Activated B cell treated with CpG ODN at 0.5 μM for 24 hours (primary cell): ENCODE measurements around the gene TBX3. TPM values are rescaled to one million over a fixed set of nuclear protein-coding genes. Genes with fewer than 3 reads are reported as not detected.

ENCODE experiments used
- ATAC-seq: fragments of 200-7000 bp; cut with Tn5 transposase; one replicate; pipeline ENCODE4 v1.10.0; 2021; ENCODE audit warnings: low read depth, mild to moderate bottlenecking, moderate library complexity
- CTCF ChIA-PET: fragments of 350-600 bp; sonication (Branson Sonifier 250); formaldehyde crosslinking; loops from one replicate; lab custom pipeline; 2021; ENCODE audit warnings: antibody characterized with exemption; lab: Charles Lee
- POLR2A ChIA-PET: fragments of 350-600 bp; sonication (Branson Sonifier 250); formaldehyde crosslinking; loops from one replicate; lab custom pipeline; 2021; ENCODE audit warnings: antibody characterized with exemption; lab: Charles Lee
- DNase-seq: peaks from one replicate; pipeline ENCODE4 v3.0.0; 2022
- H3K27ac Mint-ChIP-seq: one replicate; pipeline ENCODE4 v1.8.0; 2020; ENCODE audit warnings: mixed read lengths
- H3K27me3 Mint-ChIP-seq: one replicate; pipeline ENCODE4 v1.8.0; 2021; ENCODE audit warnings: mixed read lengths
- H3K36me3 Mint-ChIP-seq: one replicate; pipeline ENCODE4 v1.8.0; 2021; ENCODE audit warnings: low read depth, mixed read lengths
- H3K4me1 Mint-ChIP-seq: one replicate; pipeline ENCODE4 v1.8.0; 2021; ENCODE audit warnings: mixed read lengths
- H3K4me3 Mint-ChIP-seq: one replicate; pipeline ENCODE4 v1.8.0; 2020; ENCODE audit warnings: mild to moderate bottlenecking, mixed read lengths
- H3K9me3 Mint-ChIP-seq: one replicate; pipeline ENCODE4 v1.8.0; 2020; ENCODE audit warnings: mixed read lengths
- CTCF ChIP-seq: fragments of 200-600 bp; IDR thresholded peaks from one replicate; pipeline ENCODE4 v1.8.0; 2022; ENCODE audit warnings: antibody characterized with exemption, mild to moderate bottlenecking
- intact Hi-C: fragments of 100-400 bp; cut with micrococcal nuclease; formaldehyde crosslinking; loops from one replicate; pipeline ENCODE4 v1.15.1; 2024
- total RNA-seq: library from RNA; stranded (reverse); gene quantifications from 2 replicates; pipeline ENCODE4 v1.2.3, GENCODE V29; 2022

Gene TBX3
- total RNA-seq, 1 donor from 2014 or later, result not detected

- no peak overlapping the region for H3K27ac Mint-ChIP-seq
- no peaks in the 10 kb centered on the region for H3K36me3 Mint-ChIP-seq
- TF ChIP-seq CTCF, result no peak
- no peak overlapping the region for H3K4me3 Mint-ChIP-seq
- ATAC-seq (no peak), DNase-seq (no peak)
- POLR2A ChIA-PET, result no interaction called here
- peaks cover 23% of the 10 kb centered on the region for H3K4me1 Mint-ChIP-seq
- intact Hi-C loops, result loop anchor here (2.0 kb wide), 1 partner anchor 15 kb away; no protein-coding TSS in a partner anchor
- CTCF ChIA-PET, result no interaction called here
- peaks cover 84% of the 10 kb centered on the region for H3K27me3 Mint-ChIP-seq
- no peaks in the 10 kb centered on the region for H3K9me3 Mint-ChIP-seq
Observed at GRCh38 chr12:114685869-114686268, 1.9 kb upstream of the TBX3 start.

GRCh38 chr12:114685320-114685781 lies 1.4 kb upstream of the TBX3 start:
- Mint-ChIP-seq H3K27ac (no peak overlapping the region), H3K4me3 (no peak overlapping the region), H3K4me1 (peaks cover 23% of the 10 kb centered on the region), H3K27me3 (peaks cover 85% of the 10 kb centered on the region), H3K9me3 (no peaks in the 10 kb centered on the region), H3K36me3 (no peaks in the 10 kb centered on the region)
- DNase-seq, result no peak
- ChIA-PET POLR2A (no interaction called here), CTCF (no interaction called here)
- no peak for TF ChIP-seq CTCF
- intact Hi-C loops, result loop anchor here (2.0 kb wide), 1 partner anchor 15 kb away; no protein-coding TSS in a partner anchor
- no peak for ATAC-seq

GRCh38 chr12:114684870-114685273 lies 897 bp upstream of the TBX3 start:
- Mint-ChIP-seq H3K9me3 (no peaks in the 10 kb centered on the region), H3K4me1 (peaks cover 23% of the 10 kb centered on the region), H3K36me3 (no peaks in the 10 kb centered on the region), H3K27me3 (peaks cover 85% of the 10 kb centered on the region), H3K4me3 (no peak overlapping the region), H3K27ac (no peak overlapping the region)
- ChIA-PET POLR2A (no interaction called here), CTCF (no interaction called here)
- no peak for TF ChIP-seq CTCF
- intact Hi-C loops, result loop anchor here (2.0 kb wide), 1 partner anchor 14 kb away; no protein-coding TSS in a partner anchor
- DNase-seq (no peak), ATAC-seq (no peak)

- CTCF ChIA-PET, result no interaction called here
- no peak for DNase-seq
- TF ChIP-seq CTCF, result no peak
- H3K4me1 Mint-ChIP-seq, result peaks cover 23% of the 10 kb centered on the region
- intact Hi-C loops, result loop anchor here (2.0 kb wide), 1 partner anchor 13 kb away; no protein-coding TSS in a partner anchor
- ATAC-seq, result no peak
- H3K4me3 Mint-ChIP-seq, result peak overlapping the region; percentile 79
- no peaks in the 10 kb centered on the region for H3K9me3 Mint-ChIP-seq
- no peaks in the 10 kb centered on the region for H3K36me3 Mint-ChIP-seq
- POLR2A ChIA-PET, result no interaction called here
- no peak overlapping the region for H3K27ac Mint-ChIP-seq
- H3K27me3 Mint-ChIP-seq, result peaks cover 84% of the 10 kb centered on the region
Observed at GRCh38 chr12:114683709-114684097, 272 bp downstream of the TBX3 start.

- intact Hi-C loops, result no loop called here
- CTCF ChIA-PET, result no interaction called here
Observed at GRCh38 chr12:114682785-114683708, 928 bp downstream of the TBX3 start.

More at GRCh38 chr12:114682785-114683708, 928 bp downstream of the TBX3 start:
- no peak for TF ChIP-seq CTCF
- DNase-seq (no peak), ATAC-seq (no peak)
- H3K27me3 Mint-ChIP-seq, result peaks cover 83% of the 10 kb centered on the region
- H3K9me3 Mint-ChIP-seq, result no peaks in the 10 kb centered on the region
- H3K36me3 Mint-ChIP-seq, result no peaks in the 10 kb centered on the region
- POLR2A ChIA-PET, result no interaction called here
- H3K27ac Mint-ChIP-seq, result no peak overlapping the region
- H3K4me3 Mint-ChIP-seq, result peak overlapping the region; percentile 79
- H3K4me1 Mint-ChIP-seq, result peaks cover 23% of the 10 kb centered on the region
